H9 (cell line): Measurements from ENCODE around the gene LYRM9. TPM values are rescaled to one million over a fixed set of nuclear protein-coding genes. Genes with fewer than 3 reads are reported as not detected.

Experiments used
- DNase-seq: peaks from one replicate; pipeline ENCODE4 v3.0.0-alpha.2; 2017
- H2AFZ ChIP-seq: one replicate; pipeline ENCODE4 v1.6.1; 2013; ENCODE audit warnings: mild to moderate bottlenecking, low read length, control low read depth, moderate library complexity
- H2AK5ac ChIP-seq: 2 replicates; pipeline ENCODE4 v1.6.1; 2013; ENCODE audit warnings: low read length, control low read depth, mixed read lengths; ENCODE audit not compliant: insufficient read length
- H2BK120ac ChIP-seq: one replicate; pipeline ENCODE4 v1.6.1; 2013; ENCODE audit warnings: low read depth, mild to moderate bottlenecking, low read length, control low read depth, inconsistent platforms; ENCODE audit not compliant: poor library complexity, severe bottlenecking
- H2BK12ac ChIP-seq: 2 replicates; pipeline ENCODE4 v1.6.1; 2013; ENCODE audit warnings: low read length, control low read depth, mixed read lengths, low read depth; ENCODE audit not compliant: insufficient read length
- H2BK15ac ChIP-seq: 2 replicates; pipeline ENCODE4 v1.6.1; 2013; ENCODE audit warnings: low read depth, low read length, control low read depth
- H2BK20ac ChIP-seq: one replicate; pipeline ENCODE4 v1.6.1; 2013; ENCODE audit warnings: low read depth, mild to moderate bottlenecking, low read length, control low read depth, inconsistent platforms; ENCODE audit not compliant: poor library complexity, severe bottlenecking
- H2BK5ac ChIP-seq: 2 replicates; pipeline ENCODE4 v1.6.1; 2013; ENCODE audit warnings: low read length, control low read depth, mixed read lengths; ENCODE audit not compliant: insufficient read length
- H3K14ac ChIP-seq: 2 replicates; pipeline ENCODE4 v1.6.1; 2013; ENCODE audit warnings: low read length, control low read depth; ENCODE audit not compliant: insufficient read depth
- H3K18ac ChIP-seq: 2 replicates; pipeline ENCODE4 v1.6.1; 2013; ENCODE audit warnings: low read depth, mild to moderate bottlenecking, mixed read lengths, low read length, control low read depth; ENCODE audit not compliant: insufficient read length
- H3K23ac ChIP-seq: 2 replicates; pipeline ENCODE4 v1.6.1; 2013; ENCODE audit warnings: low read length, control low read depth, mixed read lengths, low read depth; ENCODE audit not compliant: insufficient read length
- H3K23me2 ChIP-seq: 2 replicates; pipeline ENCODE4 v1.6.1; 2013; ENCODE audit warnings: low read depth, mild to moderate bottlenecking, mixed read lengths, low read length, control low read depth; ENCODE audit not compliant: insufficient read length, poor library complexity, severe bottlenecking
- H3K27ac ChIP-seq: 2 replicates; pipeline ENCODE4 v1.5.1; 2013; ENCODE audit warnings: low read length, control low read depth, mixed read lengths, low read depth; ENCODE audit not compliant: insufficient read length
- H3K27me3 ChIP-seq: 2 replicates; pipeline ENCODE4 v1.6.1; 2013; ENCODE audit warnings: low read length, control low read depth, inconsistent platforms; ENCODE audit not compliant: insufficient read depth
- H3K4ac ChIP-seq: 2 replicates; pipeline ENCODE4 v1.6.1; 2013; ENCODE audit warnings: low read depth, mild to moderate bottlenecking, control low read depth, inconsistent platforms, low read length, moderate library complexity
- H3K4me1 ChIP-seq: 2 replicates; pipeline ENCODE4 v1.6.1; 2013; ENCODE audit warnings: low read length, control low read depth, inconsistent platforms; ENCODE audit not compliant: insufficient read depth
- H3K4me2 ChIP-seq: 2 replicates; pipeline ENCODE4 v1.6.1; 2013; ENCODE audit warnings: low read length, control low read depth, mixed read lengths; ENCODE audit not compliant: insufficient read length, insufficient read depth
- H3K56ac ChIP-seq: 2 replicates; pipeline ENCODE4 v1.6.1; 2013; ENCODE audit warnings: low read depth, mild to moderate bottlenecking, mixed read lengths, low read length, control low read depth; ENCODE audit not compliant: insufficient read length
- H3K79me1 ChIP-seq: 2 replicates; pipeline ENCODE4 v1.6.1; 2013; ENCODE audit warnings: low read depth, mild to moderate bottlenecking, moderate library complexity, low read length, control low read depth, inconsistent platforms; ENCODE audit not compliant: insufficient read depth, poor library complexity, severe bottlenecking
- H3K79me2 ChIP-seq: 2 replicates; pipeline ENCODE4 v1.6.1; 2013; ENCODE audit warnings: low read length, control low read depth, inconsistent platforms; ENCODE audit not compliant: insufficient read depth
- H3K9ac ChIP-seq: 2 replicates; pipeline ENCODE4 v1.6.1; 2013; ENCODE audit warnings: low read length, control low read depth, mixed read lengths; ENCODE audit not compliant: insufficient read length; ENCODE audit errors: extremely low read depth
- H3K9me3 ChIP-seq: one replicate; pipeline ENCODE4 v1.6.1; 2013; ENCODE audit warnings: low read depth, low read length, inconsistent platforms; ENCODE audit not compliant: control insufficient read depth
- H3T11ph ChIP-seq: one replicate; pipeline ENCODE4 v1.6.1; 2013; ENCODE audit warnings: mild to moderate bottlenecking, low read length, control low read depth, inconsistent platforms
- H4K20me1 ChIP-seq: one replicate; pipeline ENCODE4 v1.6.1; 2013; ENCODE audit not compliant: control insufficient read depth, insufficient read length, insufficient read depth
- H4K5ac ChIP-seq: 2 replicates; pipeline ENCODE4 v1.6.1; 2013; ENCODE audit warnings: low read depth, mild to moderate bottlenecking, mixed read lengths, low read length, control low read depth; ENCODE audit not compliant: insufficient read length
- H4K8ac ChIP-seq: replicated peaks from 2 replicates; pipeline ENCODE4 v1.6.1; 2013; ENCODE audit warnings: low read length, control low read depth, mixed read lengths, low read depth; ENCODE audit not compliant: insufficient read length
- H4K91ac ChIP-seq: 2 replicates; pipeline ENCODE4 v1.6.1; 2013; ENCODE audit warnings: low read depth, mild to moderate bottlenecking, moderate library complexity, mixed read lengths, low read length, control low read depth; ENCODE audit not compliant: insufficient read length
- H3K27ac Mint-ChIP-seq, 3 experiments: 2 replicates in 2 of 3; 3 replicates in 1 of 3; pipeline ENCODE4 v1.8.0; 2020 to 2021; ENCODE audit warnings: mixed read lengths in 3 of 3, mild to moderate bottlenecking in 1 of 3, moderate library complexity in 1 of 3
- H3K27me3 Mint-ChIP-seq: 2 replicates; pipeline ENCODE4 v1.8.0; 2021; ENCODE audit warnings: low read depth, mild to moderate bottlenecking, moderate library complexity, mixed read lengths
- H3K36me3 Mint-ChIP-seq, 3 experiments: 2 replicates in 2 of 3; 3 replicates in 1 of 3; pipeline ENCODE4 v1.8.0; 2020 to 2021; ENCODE audit warnings: low read depth in 3 of 3, mixed read lengths in 3 of 3; ENCODE audit not compliant: insufficient read depth in 1 of 3
- H3K4me1 Mint-ChIP-seq, 2 experiments: 2 replicates each; pipeline ENCODE4 v1.8.0; 2020; ENCODE audit warnings: mixed read lengths in 2 of 2
- H3K4me3 Mint-ChIP-seq, 2 experiments: 2 replicates in 1 of 2; 3 replicates in 1 of 2; pipeline ENCODE4 v1.8.0; 2020 to 2021; ENCODE audit warnings: mild to moderate bottlenecking in 2 of 2, mixed read lengths in 2 of 2, moderate library complexity in 1 of 2
- H3K9me3 Mint-ChIP-seq, 2 experiments: 2 replicates in 1 of 2; 3 replicates in 1 of 2; pipeline ENCODE4 v1.8.0; 2020; ENCODE audit warnings: mild to moderate bottlenecking in 2 of 2, mixed read lengths in 2 of 2, moderate library complexity in 1 of 2
- CTCF ChIP-seq: fragments of 200-600 bp; sonication (generic); conservative IDR thresholded peaks from 3 replicates; pipeline ENCODE4 v1.8.0; 2021; ENCODE audit warnings: antibody characterized with exemption, mild to moderate bottlenecking
- total RNA-seq: library from RNA; stranded (reverse); gene quantifications from 2 replicates; pipeline ENCODE4 v1.2.1, GENCODE V29; 2021

The LYRM9 gene
- total RNA-seq, 1 experiment from 2014 or later, result 2.2 TPM

- Histone ChIP-seq H2AFZ (no peak overlapping the region), H4K91ac (no peak overlapping the region), H2BK12ac (no peak overlapping the region), H3K9ac (no peak overlapping the region), H3K23ac (no peak overlapping the region), H3T11ph (no peak overlapping the region), H4K5ac (no peak overlapping the region), H3K27ac (no peak overlapping the region), H3K79me2 (no peaks in the 10 kb centered on the region), H2AK5ac (no peak overlapping the region), H3K4ac (no peak overlapping the region), H4K8ac (no peak overlapping the region), H3K23me2 (no peaks in the 10 kb centered on the region), H3K4me1 (no peaks in the 10 kb centered on the region; the same call in 1 of the 2 replicates), H2BK20ac (no peak overlapping the region), H4K20me1 (no peaks in the 10 kb centered on the region), H3K14ac (no peak overlapping the region), H3K18ac (no peak overlapping the region), H2BK15ac (no peak overlapping the region), H3K4me2 (no peak overlapping the region), H3K79me1 (no peaks in the 10 kb centered on the region), H3K27me3 (no peaks in the 10 kb centered on the region), H2BK5ac (no peak overlapping the region), H3K9me3 (no peaks in the 10 kb centered on the region), H3K56ac (no peak overlapping the region), H2BK120ac (no peak overlapping the region)
- no peak for TF ChIP-seq CTCF
- Mint-ChIP-seq H3K27me3 (peaks cover 52% of the 10 kb centered on the region), H3K4me1 (peaks cover 25 to 40% of the 10 kb centered on the region in 2 experiments), H3K4me3 (no peak overlapping the region), H3K9me3 (no peaks in the 10 kb centered on the region), H3K36me3 (no peaks in the 10 kb centered on the region; a peak in 1 of 7 replicates), H3K27ac (no peak overlapping the region)
- no peak for DNase-seq
Measured at GRCh38 chr17:27906226-27906580, 13.0 kb upstream of the LYRM9 start.
